COLO668 (cell line): ENCODE results near the gene EIF2D.
"Not testable (repeated sequence)": the region's sequence is repeated elsewhere in the genome, so short reads cannot be mapped to it uniquely, and the experiment has no call there.

Experiments
- DNase-seq: peaks from one replicate; lab custom pipeline; 2025; ENCODE audit not compliant: unreplicated experiment; lab: John Stamatoyannopoulos, UW

The EIF2D gene

DNA sequence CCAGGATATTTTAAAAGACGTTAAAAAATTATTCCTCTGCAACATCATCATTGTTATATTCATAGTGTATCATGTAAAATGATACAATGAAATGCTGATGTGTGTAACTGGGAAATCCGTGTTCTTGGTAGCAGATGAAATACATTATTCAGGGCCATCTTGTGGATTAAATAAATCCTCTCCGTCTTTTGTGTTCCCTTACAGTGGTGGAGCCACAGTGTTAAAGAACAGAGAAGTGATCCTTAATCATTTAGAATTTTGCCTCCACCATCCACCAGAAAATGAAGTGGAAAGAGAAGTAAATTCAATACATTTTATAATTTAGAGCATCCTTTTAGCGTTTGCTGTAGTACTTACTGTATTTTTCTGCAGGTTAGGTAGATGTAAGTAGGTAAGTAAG, 24.4 kb upstream of the EIF2D start:
- no peak for DNase-seq

- peak; percentile 40 for DNase-seq
Measured at GRCh38 chr1:206635978-206636345, 23.7 kb upstream of the EIF2D start.

DNA sequence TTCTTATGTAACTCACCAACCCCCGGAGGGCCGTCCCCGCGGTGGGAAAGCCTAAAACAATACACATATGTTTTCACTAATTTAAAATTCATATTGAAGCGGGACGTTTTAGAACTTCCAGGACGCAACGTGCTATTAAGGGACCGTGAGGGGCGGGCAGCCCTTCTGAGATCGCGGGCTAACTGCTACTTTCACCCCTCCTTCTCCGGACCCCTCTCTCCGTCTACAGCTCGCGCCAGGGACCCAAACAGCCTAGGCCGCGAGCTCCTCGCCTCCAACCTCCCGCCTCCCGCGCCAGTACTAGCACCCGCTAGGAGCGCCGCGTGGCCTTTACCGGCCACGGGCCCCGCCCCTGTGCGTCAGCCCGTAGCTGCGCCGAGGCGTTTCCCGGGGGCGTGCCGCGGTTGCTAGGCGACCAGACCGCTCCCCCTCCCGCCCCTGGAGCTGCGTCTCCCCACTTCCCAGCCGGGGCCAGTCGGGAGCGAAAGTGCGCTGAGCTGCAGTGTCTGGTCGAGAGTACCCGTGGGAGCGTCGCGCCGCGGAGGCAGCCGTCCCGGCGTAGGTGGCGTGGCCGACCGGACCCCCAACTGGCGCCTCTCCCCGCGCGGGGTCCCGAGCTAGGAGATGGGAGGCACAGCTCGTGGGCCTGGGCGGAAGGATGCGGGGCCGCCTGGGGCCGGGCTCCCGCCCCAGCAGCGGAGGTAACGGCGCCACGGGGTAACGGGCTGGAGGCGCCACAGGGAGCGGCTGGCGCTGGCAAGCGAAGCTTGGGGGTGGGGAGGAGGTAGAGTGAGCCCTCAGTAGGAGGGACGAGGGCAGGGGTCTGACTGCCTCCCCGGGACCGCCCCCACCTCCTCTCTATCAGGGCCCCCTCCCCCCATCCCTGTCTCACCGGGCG, 23.1 kb upstream of the EIF2D start, which contains the start of gene DYRK3:
DYRK3 (plus strand) TSS at position 457 of the 898 bp plus-strand sequence; CDS start at position 625, 168 bp downstream.
- peak; percentile 99 for DNase-seq

GRCh38 chr1:206634365-206635079, 22.3 kb upstream of the EIF2D start:
- DNase-seq: peak; percentile 96

GRCh38 chr1:206633708-206634121, 21.4 kb upstream of the EIF2D start:
- DNase-seq: no peak

DNA sequence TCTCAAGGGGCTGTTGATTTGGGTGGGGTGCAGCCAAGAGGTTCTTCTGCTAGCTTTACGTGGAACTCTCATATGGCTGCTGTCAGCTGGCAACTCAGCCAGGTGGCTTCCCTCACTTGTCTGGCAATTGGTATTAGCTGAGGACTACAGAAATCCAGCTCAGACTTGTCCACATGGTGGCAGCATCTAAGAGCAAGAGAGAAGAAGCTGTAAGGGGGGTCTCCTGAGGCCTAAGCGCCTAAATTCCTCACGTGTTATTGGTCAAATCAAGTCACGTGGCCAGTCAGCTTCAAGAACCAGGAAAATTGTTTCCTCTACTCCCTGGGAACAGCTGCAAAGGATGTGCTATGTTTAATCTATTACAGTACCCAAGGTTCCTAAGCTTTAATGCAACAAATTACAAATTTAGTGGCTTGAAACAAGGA, 18.8 kb upstream of the EIF2D start:
- DNase-seq: peak; percentile 37

DNA sequence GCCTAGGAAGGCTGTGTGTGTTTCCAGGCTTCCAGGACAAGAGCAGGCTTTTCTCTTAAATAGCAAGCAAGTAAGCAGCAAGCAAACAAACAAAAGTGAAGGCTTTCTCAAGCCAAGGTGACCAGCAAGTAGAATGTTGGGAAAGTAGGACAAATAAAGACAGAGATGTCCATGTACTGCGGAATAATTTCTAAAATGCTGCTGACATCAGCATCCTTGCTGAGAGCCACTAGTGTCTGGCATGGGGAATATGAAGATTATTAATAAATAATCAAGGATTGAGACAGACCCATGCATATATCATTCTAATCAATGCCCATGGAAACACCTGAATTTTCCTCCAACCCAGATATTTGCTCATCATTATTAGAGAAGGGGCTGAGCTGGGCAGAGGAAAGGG, 16.7 kb upstream of the EIF2D start:
- no peak for DNase-seq

- DNase-seq: not testable (repeated sequence)
Measured at GRCh38 chr1:206626396-206626795, 14.1 kb upstream of the EIF2D start.

- no peak for DNase-seq
Measured at GRCh38 chr1:206609229-206609991, 2.9 kb downstream of the EIF2D start.

- DNase-seq: peak; percentile 40
Measured at GRCh38 chr1:206608108-206608698, 4.1 kb downstream of the EIF2D start.

DNA sequence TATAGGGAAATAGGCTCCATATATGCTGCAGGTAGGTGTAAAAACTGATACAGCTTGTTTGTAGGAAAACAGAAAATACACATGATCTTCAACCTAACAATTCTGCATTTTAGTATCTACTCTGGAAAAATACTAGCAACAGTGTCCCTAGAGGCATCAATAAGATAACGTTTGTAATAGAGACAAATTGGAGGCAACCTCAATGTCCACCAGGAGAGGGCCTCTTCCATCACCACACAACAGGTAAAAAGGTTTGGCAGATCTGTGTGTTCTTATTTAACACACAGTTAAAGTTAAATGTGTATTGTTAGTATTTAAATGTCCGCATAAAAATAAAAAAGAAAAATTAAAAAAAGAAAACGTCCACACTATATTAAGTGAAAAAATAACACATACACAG, 5.4 kb downstream of the EIF2D start:
- DNase-seq: no peak

GRCh38 chr1:206604861-206605260, 7.4 kb downstream of the EIF2D start:
- no peak for DNase-seq

DNA sequence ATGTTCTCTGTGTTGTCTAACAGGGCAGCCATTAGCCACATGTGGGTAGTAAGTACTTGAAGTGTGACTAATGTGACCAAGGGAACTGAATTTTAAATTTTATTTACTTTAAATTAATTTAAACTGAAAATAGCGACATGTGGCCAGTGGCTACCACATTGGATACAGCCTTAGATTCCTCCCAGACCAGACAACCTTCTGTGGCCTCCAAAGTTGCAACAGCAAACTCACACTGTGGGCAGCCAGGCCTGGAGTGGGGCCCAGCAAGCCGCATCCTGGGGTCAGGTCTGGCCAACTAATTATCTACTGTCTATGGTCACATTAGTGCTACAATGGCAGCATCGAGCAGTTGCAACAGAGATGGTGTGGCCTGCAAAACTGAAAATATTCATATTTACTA, 11.7 kb downstream of the EIF2D start:
- DNase-seq: no peak

GRCh38 chr1:206596319-206596666, 16.0 kb downstream of the EIF2D start:
- DNase-seq: no peak

- no peak for DNase-seq
Measured at GRCh38 chr1:206595581-206596318, 16.5 kb downstream of the EIF2D start.

DNA sequence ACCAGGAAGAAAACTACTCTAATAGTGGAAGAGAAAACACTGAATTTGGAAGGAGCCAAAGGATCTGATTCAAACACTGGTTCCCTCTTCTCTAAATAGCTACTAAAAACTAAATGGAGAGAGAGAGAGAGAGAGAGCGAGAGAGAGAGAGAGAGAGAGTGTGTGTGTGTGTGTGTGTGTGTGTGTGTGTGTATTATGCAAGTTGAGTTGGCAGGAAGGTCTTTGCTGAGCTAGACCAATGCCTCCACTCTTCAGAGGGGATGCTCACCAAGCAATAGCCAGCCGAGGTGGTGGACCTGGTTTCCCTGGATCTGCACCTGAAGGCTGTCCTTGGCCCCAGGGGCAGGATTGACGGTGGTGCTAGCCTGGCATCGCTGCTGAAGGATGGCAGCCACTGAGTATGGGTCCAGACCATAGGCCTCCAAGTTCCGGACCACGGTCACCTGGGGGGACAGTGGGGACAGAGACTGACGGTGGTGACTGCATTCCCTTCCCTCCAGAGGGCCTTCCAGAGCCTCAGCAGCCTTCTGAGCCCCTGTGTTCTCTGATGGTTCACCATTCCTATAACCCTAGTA, 18.8 kb downstream of the EIF2D start:
- DNase-seq: no peak

GRCh38 chr1:206591696-206592095, 20.6 kb downstream of the EIF2D start:
- no peak for DNase-seq

GRCh38 chr1:206591226-206591625, 21.0 kb downstream of the EIF2D start:
- no peak for DNase-seq

GRCh38 chr1:206590025-206590758, 22.1 kb downstream of the EIF2D start:
- DNase-seq: no peak
